Small intestine (tissue), 7 donors: Measurements from ENCODE around the gene UCKL1. TPM values are rescaled to one million over a fixed set of nuclear protein-coding genes. Genes with fewer than 3 reads are reported as not detected.

Experiments
- DNase-seq, 2 donors: peaks; one replicate each; pipeline versions ENCODE4 v3.0.0 to v3.0.0-alpha.2; 2013
- FAIRE-seq: peaks from 2 replicates; lab custom pipeline; 2012; peaks lifted over from hg19 to GRCh38; lab: Jason Lieb, UNC
- H3K27ac ChIP-seq, 3 donors: one replicate each; pipeline ENCODE4 v1.5.1; 2013; ENCODE audit warnings: low read length in 2 of 3, mild to moderate bottlenecking in 2 of 3, control low read depth in 1 of 3, inconsistent platforms in 1 of 3, low read depth in 1 of 3, moderate library complexity in 1 of 3
- H3K27me3 ChIP-seq, 3 donors: one replicate each; pipeline ENCODE4 v1.6.1; 2013; ENCODE audit warnings: low read length in 3 of 3, inconsistent platforms in 1 of 3; ENCODE audit not compliant: control insufficient read depth in 3 of 3, insufficient read depth in 3 of 3
- H3K36me3 ChIP-seq, 3 donors: one replicate each; pipeline ENCODE4 v1.6.1; 2013; ENCODE audit warnings: low read length in 3 of 3, inconsistent platforms in 1 of 3, low read depth in 1 of 3, mild to moderate bottlenecking in 1 of 3, moderate library complexity in 1 of 3; ENCODE audit not compliant: control insufficient read depth in 3 of 3, insufficient read depth in 2 of 3
- H3K4me1 ChIP-seq, 3 donors: one replicate each; pipeline ENCODE4 v1.6.1; 2013; ENCODE audit warnings: low read length in 2 of 3, inconsistent platforms in 1 of 3, low read depth in 1 of 3, mild to moderate bottlenecking in 1 of 3, moderate library complexity in 1 of 3; ENCODE audit not compliant: control insufficient read depth in 3 of 3, insufficient read depth in 2 of 3
- H3K4me3 ChIP-seq, 3 donors: one replicate each; pipeline ENCODE4 v1.5.1; 2013; ENCODE audit warnings: low read length in 3 of 3, control low read depth in 1 of 3, inconsistent platforms in 1 of 3, low read depth in 1 of 3, mild to moderate bottlenecking in 1 of 3, moderate library complexity in 1 of 3
- H3K9me3 ChIP-seq, 2 donors: one replicate each; pipeline ENCODE4 v1.6.1; 2013; ENCODE audit warnings: low read depth in 1 of 2, low read length in 1 of 2; ENCODE audit not compliant: control insufficient read depth in 2 of 2, insufficient read depth in 1 of 2
- WGBS, 3 donors: extraction: QIAGEN DNeasy Blood & Tissue Kit; methylation state at CpG; one replicate each; pipeline ENCODE4 v1.1.7; 2013; 5-methylcytosine and 5-hydroxymethylcytosine counted together
- polyA plus RNA-seq, 4 donors: library from polyadenylated mRNA; stranded (reverse) in 3 of 4; unstranded in 1 of 4; fragments of 200-250 nt in 3 of 4; fragments of 120-200 nt in 1 of 4; gene quantifications; one replicate each; pipeline versions ENCODE4 v1.2.1 to v1.2.3, GENCODE V29; 2013
- donor health status: healthy with polysubstance abuse.
- donor health status: control.
- donor health status: control.
- donor health status: Bipolar disorder and iron deficiency.
- donor health status: healthy.

Gene UCKL1
- polyA plus RNA-seq, 4 donors = 47.1 to 131 (median 64.9) TPM

DNA sequence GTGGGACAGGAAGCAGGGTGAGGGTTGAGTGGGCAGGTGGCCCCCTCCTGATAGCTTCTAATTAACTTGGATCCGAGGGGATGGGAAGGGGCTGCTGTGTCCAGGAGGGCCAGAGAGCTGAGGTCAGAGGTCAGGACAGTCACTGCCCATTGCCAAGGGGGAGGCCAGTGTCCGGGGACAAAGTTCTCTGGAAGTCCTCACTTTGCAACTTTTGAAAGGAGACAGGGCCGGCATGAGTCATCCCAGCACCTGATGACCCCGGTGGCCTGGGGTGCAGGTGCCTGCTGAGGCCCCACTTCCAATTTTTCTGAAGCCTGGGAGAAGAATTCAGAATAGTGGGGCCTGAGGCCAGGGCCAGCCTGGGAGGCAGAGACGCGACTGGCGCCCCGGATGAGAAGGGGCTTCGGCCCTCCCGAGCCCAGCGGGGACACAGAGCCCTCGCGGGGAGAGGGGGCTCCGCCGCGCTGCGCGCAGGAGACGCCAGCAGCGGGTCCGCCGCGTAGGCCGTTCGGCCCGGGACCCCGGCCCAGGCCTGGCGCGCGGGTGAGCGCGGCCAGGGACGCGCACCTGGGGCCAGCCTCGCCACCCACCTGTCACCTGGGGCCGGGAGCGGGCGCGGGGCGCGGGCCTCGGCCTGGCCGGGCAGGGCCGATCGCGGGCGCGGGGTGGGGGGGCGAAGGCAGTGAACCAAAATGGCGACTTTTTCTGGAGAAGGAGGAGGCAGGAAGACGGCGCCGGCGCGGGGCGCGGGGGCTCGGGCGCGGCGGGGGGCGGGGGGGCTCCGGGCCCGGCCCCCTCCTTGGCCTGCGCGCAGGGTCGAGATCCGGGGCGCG is 12.9 kb upstream of the UCKL1 start:
- Histone ChIP-seq H3K4me1 (peaks cover 0 to 12% (median 6%) of the 10 kb centered on the region in 3 donors), H3K9me3 (peaks cover 0 to 33% of the 10 kb centered on the region in 2 donors), H3K27ac (peak overlapping the region in 1 of 3 donors; percentile 51), H3K4me3 (peak overlapping the region; percentile 49 to 80 (median 51)), H3K36me3 (peaks cover 0 to 29% (median 0%) of the 10 kb centered on the region in 3 donors), H3K27me3 (peaks cover 0 to 7% (median 0%) of the 10 kb centered on the region in 3 donors)
- no peak for FAIRE-seq
- peak; percentile 28 to 47 for DNase-seq
- WGBS, 3 donors = 1 to 3% (median 3%) methylated on average over 30 to 69 of the region's 70 CpGs

DNA sequence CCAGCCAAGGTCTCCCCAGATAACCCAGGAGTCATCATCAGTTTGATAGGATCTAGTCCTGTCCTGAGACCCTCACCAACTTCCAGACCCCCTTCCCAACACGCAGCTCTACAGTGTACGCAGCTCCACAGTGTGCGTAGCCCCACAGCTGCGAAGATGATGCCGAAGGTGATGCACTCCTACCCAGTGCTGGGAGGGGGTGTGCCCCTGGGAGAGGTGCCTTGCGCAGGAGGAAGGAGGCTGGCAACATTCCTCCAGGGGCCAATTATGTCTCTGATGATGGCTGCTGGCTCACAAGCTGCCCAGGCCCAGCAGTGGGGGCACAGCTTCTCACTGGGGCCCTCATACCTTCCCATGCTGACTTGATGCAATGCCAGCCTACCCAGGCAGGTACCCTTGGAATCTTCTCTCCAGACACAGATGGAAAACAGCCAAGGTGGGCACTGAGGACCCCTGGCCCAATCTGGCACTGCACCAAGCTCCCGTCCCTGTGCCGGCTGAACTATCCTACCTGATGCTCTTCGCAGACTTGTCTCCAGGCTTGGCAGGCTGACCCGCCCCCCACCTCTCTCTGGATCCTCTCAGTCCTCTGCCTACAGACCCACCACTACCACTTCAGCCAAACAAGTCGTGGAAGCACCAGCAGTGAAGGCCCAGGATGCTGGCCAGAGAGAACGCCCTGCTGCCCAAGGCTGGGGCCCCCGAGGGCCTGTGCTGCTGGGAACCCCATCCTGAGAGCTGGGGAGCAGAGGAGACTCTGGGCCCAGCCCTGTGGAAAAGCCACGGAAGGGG is 12.1 kb upstream of the UCKL1 start:
- Histone ChIP-seq H3K4me3 (peak overlapping the region in 1 of 3 donors; percentile 49), H3K9me3 (peaks cover 0 to 41% of the 10 kb centered on the region in 2 donors), H3K4me1 (peaks cover 0 to 12% (median 6%) of the 10 kb centered on the region in 3 donors), H3K36me3 (peaks cover 0 to 37% (median 0%) of the 10 kb centered on the region in 3 donors), H3K27me3 (peaks cover 0 to 7% (median 0%) of the 10 kb centered on the region in 3 donors), H3K27ac (no peak overlapping the region)
- 78 to 87% (median 84%) methylated on average over 14 of the region's 14 CpGs for WGBS, 3 donors
- DNase-seq = no peak
- no peak for FAIRE-seq

DNA sequence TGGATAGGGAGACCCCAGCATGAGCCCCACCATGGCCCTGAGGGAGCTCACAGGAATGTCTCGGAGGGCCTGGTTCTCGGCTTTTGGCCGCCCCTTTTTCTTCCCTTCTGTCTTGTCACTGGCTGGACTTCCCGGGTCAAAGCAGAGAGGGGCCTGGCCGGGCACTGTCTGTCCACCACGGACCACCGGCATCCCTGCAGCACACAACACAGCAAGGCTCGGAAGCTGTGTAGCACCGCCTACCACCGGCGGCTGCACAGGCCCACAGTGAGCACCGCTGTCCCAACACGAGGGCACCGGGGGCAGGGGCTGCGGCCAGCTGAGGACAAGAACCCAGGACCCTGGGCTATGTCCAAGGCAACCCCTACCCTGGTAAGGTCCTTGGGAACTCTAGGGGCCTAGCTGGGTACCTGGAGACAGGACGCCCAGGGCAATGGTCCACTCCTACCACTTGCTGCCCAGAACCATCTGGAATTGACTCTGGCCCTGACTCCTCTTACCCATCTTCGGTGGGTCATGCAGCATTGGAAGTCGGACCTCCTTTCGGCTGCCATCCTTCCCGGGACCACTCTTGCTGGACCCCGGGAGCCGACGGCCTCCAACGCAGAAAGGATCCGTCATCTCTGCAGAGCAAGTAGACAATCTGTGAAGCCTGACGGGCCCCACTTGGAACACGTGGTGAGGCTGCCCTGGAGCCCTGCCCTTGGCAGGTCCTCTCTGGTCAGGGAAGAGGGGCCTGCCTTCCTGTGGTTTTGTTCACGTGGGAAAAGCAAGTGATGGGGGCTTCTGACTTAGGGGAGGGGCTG is 11.3 kb upstream of the UCKL1 start:
- Histone ChIP-seq H3K27me3 (peaks cover 0 to 7% (median 0%) of the 10 kb centered on the region in 3 donors), H3K9me3 (peaks cover 0 to 41% of the 10 kb centered on the region in 2 donors), H3K4me3 (no peak overlapping the region), H3K36me3 (peaks cover 0 to 44% (median 0%) of the 10 kb centered on the region in 3 donors), H3K4me1 (peaks cover 0 to 12% (median 6%) of the 10 kb centered on the region in 3 donors), H3K27ac (no peak overlapping the region)
- no peak for DNase-seq
- 91 to 95% (median 95%) methylated on average over 25 to 28 of the region's 28 CpGs for WGBS, 3 donors
- no peak for FAIRE-seq

GRCh38 chr20:63966944-63967322 is 10.7 kb upstream of the UCKL1 start:
- Histone ChIP-seq H3K9me3 (peaks cover 0 to 41% of the 10 kb centered on the region in 2 donors), H3K4me1 (peaks cover 0 to 12% (median 6%) of the 10 kb centered on the region in 3 donors), H3K4me3 (no peak overlapping the region), H3K27ac (no peak overlapping the region), H3K27me3 (peaks cover 0 to 7% (median 0%) of the 10 kb centered on the region in 3 donors), H3K36me3 (peaks cover 0 to 50% (median 0%) of the 10 kb centered on the region in 3 donors)
- 88 to 97% (median 92%) methylated on average over 12 to 13 of the region's 13 CpGs for WGBS, 3 donors
- FAIRE-seq (no peak), DNase-seq (no peak)

DNA sequence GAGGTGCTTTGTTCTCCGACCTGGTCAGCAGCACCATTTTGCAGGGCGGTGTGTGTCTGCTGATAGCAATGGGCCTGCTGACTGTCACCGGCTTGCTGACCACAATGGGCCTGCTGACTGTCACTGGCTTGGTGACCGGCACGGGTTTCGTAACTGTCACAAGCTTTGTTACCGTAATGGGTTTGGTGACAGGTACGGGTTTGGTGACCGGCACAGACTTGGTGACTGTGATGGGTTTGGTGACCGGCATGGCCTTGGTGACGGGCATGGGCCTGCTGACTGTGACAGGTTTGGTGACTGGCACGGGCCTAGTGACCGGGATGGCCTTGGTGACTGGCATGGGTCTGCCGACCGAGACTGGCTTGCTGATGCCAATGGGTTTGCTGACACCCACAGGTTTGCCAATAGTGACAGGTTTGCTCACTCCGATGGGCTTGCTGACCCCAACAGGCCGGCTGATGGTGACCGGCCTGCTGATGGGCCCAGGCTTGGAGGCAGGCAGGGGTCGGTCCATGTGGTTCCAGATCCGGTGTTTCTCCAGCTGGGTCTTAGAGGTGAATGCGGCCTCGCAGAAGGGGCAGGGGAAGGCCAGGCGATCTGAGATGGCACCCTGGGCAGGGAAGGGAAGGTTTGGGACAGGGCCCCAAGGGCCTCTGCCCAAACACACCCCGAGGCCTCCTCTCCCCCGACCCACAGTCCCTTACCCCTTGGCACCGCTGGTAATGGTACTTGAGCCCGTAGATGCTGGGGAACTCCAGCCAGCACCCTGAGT is 10.1 kb upstream of the UCKL1 start:
- 95 to 96% (median 96%) methylated on average over 27 of the region's 27 CpGs for WGBS, 3 donors
- peaks cover 0 to 56% (median 0%) of the 10 kb centered on the region in 3 donors for H3K36me3 ChIP-seq
- H3K27ac ChIP-seq = no peak overlapping the region
- H3K9me3 ChIP-seq = peaks cover 0 to 41% of the 10 kb centered on the region in 2 donors
- DNase-seq = no peak
- H3K27me3 ChIP-seq = peaks cover 0 to 7% (median 0%) of the 10 kb centered on the region in 3 donors
- H3K4me3 ChIP-seq = no peak overlapping the region
- no peak for FAIRE-seq
- peaks cover 0 to 12% (median 6%) of the 10 kb centered on the region in 3 donors for H3K4me1 ChIP-seq

DNA sequence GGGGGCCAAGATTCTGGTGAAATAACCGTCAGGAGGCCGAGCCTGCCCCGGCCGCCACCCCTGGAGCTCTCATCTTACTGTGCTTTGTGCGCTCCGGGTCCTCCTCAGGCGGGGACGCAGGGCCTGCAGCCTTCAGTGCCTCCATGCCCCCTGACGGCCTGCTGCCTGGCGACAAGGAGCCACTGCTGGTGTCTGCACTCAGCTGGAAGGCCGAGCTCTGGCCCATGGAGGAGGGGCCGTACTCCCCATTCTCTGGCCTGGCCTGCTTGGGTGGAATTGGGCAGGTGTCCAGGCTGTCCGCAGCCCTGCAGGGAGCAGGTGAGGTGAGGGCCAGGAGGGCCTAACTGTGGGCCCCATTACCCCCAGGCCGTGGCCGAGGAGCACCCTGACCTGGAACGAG is 8.2 kb upstream of the UCKL1 start:
- peaks cover 0 to 41% of the 10 kb centered on the region in 2 donors for H3K9me3 ChIP-seq
- no peak for DNase-seq

GRCh38 chr20:63963784-63964301 is 7.6 kb upstream of the UCKL1 start:
- Histone ChIP-seq H3K9me3 (peaks cover 0 to 41% of the 10 kb centered on the region in 2 donors), H3K4me3 (no peak overlapping the region), H3K27me3 (no peaks in the 10 kb centered on the region), H3K36me3 (peaks cover 0 to 71% (median 0%) of the 10 kb centered on the region in 3 donors), H3K27ac (no peak overlapping the region), H3K4me1 (peaks cover 0 to 4% (median 3%) of the 10 kb centered on the region in 3 donors)
- FAIRE-seq (no peak), DNase-seq (no peak)
- WGBS, 3 donors = 91 to 97% (median 93%) methylated on average over 16 of the region's 16 CpGs

More for the DNA sequence above, 8.2 kb upstream of the UCKL1 start:
- Histone ChIP-seq H3K36me3 (peaks cover 0 to 65% (median 0%) of the 10 kb centered on the region in 3 donors), H3K27me3 (no peaks in the 10 kb centered on the region), H3K4me1 (peaks cover 0 to 8% (median 6%) of the 10 kb centered on the region in 3 donors), H3K27ac (no peak overlapping the region), H3K4me3 (no peak overlapping the region)
- 95 to 98% (median 96%) methylated on average over 16 of the region's 16 CpGs for WGBS, 3 donors
- FAIRE-seq = no peak
